ENCODE data around the gene TMEM203. TPM values are rescaled to one million over a fixed set of nuclear protein-coding genes. Genes with fewer than 3 reads are reported as not detected.

The TMEM203 gene
- total RNA-seq, 1 donor from 2014 or later, result 33.0 TPM

- Mint-ChIP-seq H3K36me3 (no peaks in the 10 kb centered on the region), H3K27me3 (ENCODE audit: low read depth) (peaks cover 2% of the 10 kb centered on the region), H3K9me3 (no peaks in the 10 kb centered on the region), H3K27ac (no peak overlapping the region), H3K4me1 (peaks cover 6% of the 10 kb centered on the region), H3K4me3 (no peak overlapping the region)
- DNase-seq (ENCODE audit: low spot score in 2 of 2, unreplicated experiment in 2 of 2), result no peak
- no peak for TF ChIP-seq CTCF (IDR thresholded peaks at IDR 0.05; ENCODE audit: unreplicated experiment)
Observed at GRCh38 chr9:137218754-137219271, 13.4 kb upstream of the TMEM203 start.

- H3K4me3 Mint-ChIP-seq, result no peak overlapping the region
- peaks cover 6% of the 10 kb centered on the region for H3K4me1 Mint-ChIP-seq
- no peak for TF ChIP-seq CTCF (IDR thresholded peaks at IDR 0.05; ENCODE audit: unreplicated experiment)
- no peak for DNase-seq (ENCODE audit: low spot score in 2 of 2, unreplicated experiment in 2 of 2)
- no peak overlapping the region for H3K27ac Mint-ChIP-seq
- no peaks in the 10 kb centered on the region for H3K9me3 Mint-ChIP-seq
- peaks cover 2% of the 10 kb centered on the region for H3K27me3 Mint-ChIP-seq (ENCODE audit: low read depth)
- no peaks in the 10 kb centered on the region for H3K36me3 Mint-ChIP-seq
Observed at GRCh38 chr9:137218212-137218753, 12.8 kb upstream of the TMEM203 start.

- H3K9me3 Mint-ChIP-seq, result no peaks in the 10 kb centered on the region
- peak in 1 of 2 experiments; percentile 70 for DNase-seq (ENCODE audit: low spot score in 2 of 2, unreplicated experiment in 2 of 2)
- peak overlapping the region; percentile 83 for H3K27ac Mint-ChIP-seq
- peaks cover 3% of the 10 kb centered on the region for H3K36me3 Mint-ChIP-seq
- H3K4me1 Mint-ChIP-seq, result peaks cover 4% of the 10 kb centered on the region
- TF ChIP-seq CTCF (IDR thresholded peaks at IDR 0.05; ENCODE audit: unreplicated experiment), result no peak
- no peaks in the 10 kb centered on the region for H3K27me3 Mint-ChIP-seq (ENCODE audit: low read depth)
- peak overlapping the region; percentile 51 for H3K4me3 Mint-ChIP-seq
Observed at GRCh38 chr9:137217276-137218211, 12.1 kb upstream of the TMEM203 start.

DNA sequence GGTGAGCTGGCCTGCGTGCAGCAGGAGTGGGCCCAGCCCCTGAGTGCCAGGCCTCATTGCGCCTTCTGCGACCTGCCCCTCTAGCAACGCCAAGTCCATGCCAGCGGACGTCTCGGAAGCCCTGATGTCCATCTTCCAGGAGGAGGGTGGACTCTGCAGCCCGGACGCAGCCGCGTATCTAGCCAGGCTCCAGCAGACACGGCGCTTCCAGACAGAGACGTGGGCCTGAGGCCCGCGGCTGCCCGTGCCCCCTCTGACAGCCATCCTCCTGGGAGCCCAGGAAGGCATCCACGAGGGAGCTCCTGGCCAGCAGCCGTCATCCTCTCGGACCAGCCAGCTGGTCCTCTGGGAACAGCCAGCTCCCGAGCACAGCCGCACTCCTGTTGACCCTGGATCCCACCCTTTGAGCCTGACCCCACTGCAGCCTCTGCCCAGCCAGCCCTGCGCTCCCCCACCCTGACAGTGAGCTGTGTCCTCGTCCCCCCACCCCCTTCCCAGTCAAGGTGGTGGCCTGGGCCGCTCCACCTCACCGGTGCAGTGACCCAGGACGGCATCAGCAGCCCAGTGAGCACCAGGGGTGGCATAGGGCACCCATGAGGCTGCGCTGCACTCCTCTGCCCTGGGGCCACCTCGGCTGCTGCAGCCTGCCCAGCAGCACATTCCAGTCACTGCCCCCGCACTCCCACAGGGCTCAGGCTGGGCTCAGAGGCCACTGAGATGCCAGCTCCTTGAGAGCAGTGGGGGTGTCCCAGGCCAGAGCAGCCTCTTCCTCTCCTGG lies 10.9 kb upstream of the TMEM203 start:
- Mint-ChIP-seq H3K9me3 (no peaks in the 10 kb centered on the region), H3K36me3 (peaks cover 3% of the 10 kb centered on the region), H3K4me1 (peaks cover 4% of the 10 kb centered on the region), H3K4me3 (no peak overlapping the region), H3K27me3 (ENCODE audit: low read depth) (no peaks in the 10 kb centered on the region), H3K27ac (no peak overlapping the region)
- no peak for TF ChIP-seq CTCF (IDR thresholded peaks at IDR 0.05; ENCODE audit: unreplicated experiment)
- no peak for DNase-seq (ENCODE audit: low spot score in 2 of 2, unreplicated experiment in 2 of 2)

DNA sequence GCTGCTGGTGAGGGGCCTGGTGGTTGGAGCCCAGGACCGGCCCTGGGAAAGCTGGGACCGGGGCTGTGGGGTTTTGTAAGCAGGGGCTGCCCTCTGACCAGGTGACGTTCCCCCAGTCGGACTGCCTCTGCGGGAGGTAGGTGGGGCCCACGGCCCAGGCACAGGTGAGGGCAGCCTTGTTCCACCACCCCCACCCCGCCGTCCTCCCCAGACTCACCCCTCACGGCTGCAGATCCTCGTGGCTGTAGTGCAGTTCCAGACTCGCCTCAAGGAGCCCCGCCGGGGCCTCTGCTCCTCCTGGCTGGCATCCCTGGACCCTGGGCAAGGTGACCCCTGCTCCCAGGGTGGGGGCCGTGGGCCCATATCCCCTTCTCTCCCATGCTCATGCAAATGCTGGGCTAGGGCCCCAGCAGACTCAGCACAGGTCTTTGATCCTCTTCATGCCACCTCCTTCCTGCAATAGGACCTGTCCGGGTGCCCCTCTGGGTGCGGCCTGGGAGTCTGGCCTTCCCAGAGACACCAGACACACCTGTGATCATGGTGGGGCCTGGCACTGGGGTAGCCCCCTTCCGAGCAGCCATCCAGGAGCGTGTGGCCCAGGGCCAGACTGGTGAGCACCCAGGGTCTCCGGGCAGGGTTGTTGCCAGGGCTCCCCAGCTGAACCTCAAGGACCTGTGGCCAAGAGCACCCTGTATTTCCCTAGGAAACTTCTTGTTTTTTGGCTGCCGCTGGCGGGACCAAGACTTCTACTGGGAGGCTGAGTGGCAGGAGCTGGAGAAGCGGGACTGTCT lies 9.9 kb upstream of the TMEM203 start:
- Mint-ChIP-seq H3K4me1 (peaks cover 4% of the 10 kb centered on the region), H3K27me3 (ENCODE audit: low read depth) (no peaks in the 10 kb centered on the region), H3K36me3 (peaks cover 5% of the 10 kb centered on the region), H3K27ac (no peak overlapping the region), H3K9me3 (no peaks in the 10 kb centered on the region), H3K4me3 (no peak overlapping the region)
- no peak for TF ChIP-seq CTCF (IDR thresholded peaks at IDR 0.05; ENCODE audit: unreplicated experiment)
- DNase-seq (ENCODE audit: low spot score in 2 of 2, unreplicated experiment in 2 of 2), result no peak
